PC-3 (cell line): ENCODE measurements around the gene CLEC2A.

Experiments used
- EZH2 ChIP-seq: fragments of 300-600 bp; sonication (generic); IDR thresholded peaks from one replicate; pipeline ENCODE4 v1.6.1; 2017; ENCODE audit warnings: antibody characterized with exemption, mild to moderate bottlenecking, low read length; ENCODE audit not compliant: unreplicated experiment
- TF ChIP-seq, protein P1 (sequence below): fragments of 300-600 bp; sonication (generic); conservative IDR thresholded peaks from 2 replicates; pipeline ENCODE4 v1.5.1; 2017; ENCODE audit warnings: antibody characterized with exemption, low read depth, mild to moderate bottlenecking, low read length

DNA sequence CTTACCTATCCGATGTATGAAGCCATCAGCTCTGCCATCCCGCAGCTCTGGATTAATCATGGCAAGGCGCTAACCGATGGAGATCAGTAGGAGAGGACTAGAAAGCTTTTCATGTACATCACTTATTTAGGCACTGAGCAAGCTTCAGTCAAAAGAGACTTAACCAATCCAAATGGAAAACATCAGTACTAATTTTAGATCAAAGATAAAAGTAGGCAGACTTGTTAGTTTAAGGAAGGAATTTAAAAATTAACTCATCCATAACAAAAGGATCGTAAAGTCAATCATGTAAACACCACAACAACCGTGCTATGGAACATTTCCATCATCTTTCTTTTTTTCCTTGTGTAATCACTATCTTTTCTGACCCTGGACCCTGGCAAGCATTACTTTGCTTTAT is at the start of gene CLEC2A:
- TF ChIP-seq, protein P1, sequence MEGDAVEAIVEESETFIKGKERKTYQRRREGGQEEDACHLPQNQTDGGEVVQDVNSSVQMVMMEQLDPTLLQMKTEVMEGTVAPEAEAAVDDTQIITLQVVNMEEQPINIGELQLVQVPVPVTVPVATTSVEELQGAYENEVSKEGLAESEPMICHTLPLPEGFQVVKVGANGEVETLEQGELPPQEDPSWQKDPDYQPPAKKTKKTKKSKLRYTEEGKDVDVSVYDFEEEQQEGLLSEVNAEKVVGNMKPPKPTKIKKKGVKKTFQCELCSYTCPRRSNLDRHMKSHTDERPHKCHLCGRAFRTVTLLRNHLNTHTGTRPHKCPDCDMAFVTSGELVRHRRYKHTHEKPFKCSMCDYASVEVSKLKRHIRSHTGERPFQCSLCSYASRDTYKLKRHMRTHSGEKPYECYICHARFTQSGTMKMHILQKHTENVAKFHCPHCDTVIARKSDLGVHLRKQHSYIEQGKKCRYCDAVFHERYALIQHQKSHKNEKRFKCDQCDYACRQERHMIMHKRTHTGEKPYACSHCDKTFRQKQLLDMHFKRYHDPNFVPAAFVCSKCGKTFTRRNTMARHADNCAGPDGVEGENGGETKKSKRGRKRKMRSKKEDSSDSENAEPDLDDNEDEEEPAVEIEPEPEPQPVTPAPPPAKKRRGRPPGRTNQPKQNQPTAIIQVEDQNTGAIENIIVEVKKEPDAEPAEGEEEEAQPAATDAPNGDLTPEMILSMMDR, result no peak
- TF ChIP-seq EZH2, result no peak
